Gastroesophageal sphincter (tissue), 3 donors: ENCODE data around the gene PDGFA.

ENCODE experiments used
- CTCF ChIP-seq, 4 experiments: fragments of 200-600 bp in 2 of 4; fragments of 450-650 bp in 2 of 4; sonication (generic) in 1 of 4; IDR thresholded peaks; one replicate each; pipeline ENCODE4 v1.5.1; 2017 to 2019; ENCODE audit warnings: antibody characterized with exemption in 4 of 4, mild to moderate bottlenecking in 2 of 4, moderate library complexity in 2 of 4
- POLR2A ChIP-seq, 2 donors: fragments of 450-650 bp; IDR thresholded peaks; one replicate each; pipeline ENCODE4 v1.6.1; 2017; ENCODE audit warnings: antibody characterized with exemption in 2 of 2, mild to moderate bottlenecking in 2 of 2, moderate library complexity in 1 of 2
- POLR2AphosphoS5 ChIP-seq: sonication (generic); formaldehyde crosslinking; IDR thresholded peaks from one replicate; pipeline ENCODE4 v1.6.1; 2017; ENCODE audit warnings: antibody characterized with exemption

GRCh38 chr7:454356-455109 lies 65.1 kb downstream of the PDGFA start:
- TF ChIP-seq POLR2AphosphoS5: no peak
- no peak for TF ChIP-seq POLR2A (IDR thresholded peaks at IDR 0.05)
- TF ChIP-seq CTCF (IDR thresholded peaks at IDR 0.05): no peak
